Endothelial cell of umbilical vein (primary cell): Measurements from ENCODE around the gene ATG5. TPM values are rescaled to one million over a fixed set of nuclear protein-coding genes. Genes with fewer than 3 reads are reported as not detected.

Experiments
- BruUV-seq: library from RNA; stranded (reverse); fragments of 400-500 nt; replicated peaks from 2 replicates; lab custom pipeline; 2021; lab: Mats Ljungman, UMichigan
- CTCF ChIA-PET: fragments of 300-600, 350-600 bp; sonication (Branson Sonifier 250); formaldehyde crosslinking; loops from one replicate; lab custom pipeline; 2021; ENCODE audit warnings: antibody characterized with exemption, inconsistent platforms; lab: Charles Lee
- POLR2A ChIA-PET: fragments of 300-600, 350-600 bp; sonication (Branson Sonifier 250); formaldehyde crosslinking; loops from one replicate; lab custom pipeline; 2021; ENCODE audit warnings: antibody characterized with exemption, inconsistent platforms; lab: Charles Lee
- DNase-seq: peaks from one replicate; pipeline ENCODE4 v3.0.0-alpha.2; 2011; ENCODE audit warnings: low read depth, low spot score
- FAIRE-seq: peaks from 2 replicates; lab custom pipeline; 2011; peaks lifted over from hg19 to GRCh38; lab: Jason Lieb, UNC
- H2AFZ ChIP-seq: 2 replicates; pipeline ENCODE4 v1.6.0; 2012; ENCODE audit warnings: low read depth, low read length, control low read depth, inconsistent platforms
- H3K27ac ChIP-seq: 2 replicates; pipeline ENCODE4 v1.5.1; 2011; ENCODE audit warnings: low read depth, mild to moderate bottlenecking, control low read depth, low read length, moderate library complexity; ENCODE audit not compliant: insufficient read depth
- H3K27me3 ChIP-seq, 2 experiments: 2 replicates each; pipeline versions ENCODE4 v1.6.0 to v1.6.1; 2011; ENCODE audit warnings: low read length in 2 of 2, mixed read lengths in 1 of 2; ENCODE audit not compliant: control insufficient read depth in 2 of 2, insufficient read depth in 2 of 2
- H3K36me3 ChIP-seq, 2 experiments: 2 replicates in 1 of 2; 3 replicates in 1 of 2; pipeline ENCODE4 v1.5.1; 2011; ENCODE audit warnings: low read length in 2 of 2, mild to moderate bottlenecking in 1 of 2, moderate library complexity in 1 of 2; ENCODE audit not compliant: control insufficient read depth in 2 of 2, insufficient read depth in 2 of 2; ENCODE audit errors: extremely low read depth in 1 of 2
- H3K4me1 ChIP-seq: 3 replicates; pipeline ENCODE4 v1.5.1; 2011; ENCODE audit warnings: mild to moderate bottlenecking, low read length; ENCODE audit not compliant: control insufficient read depth, insufficient read depth; ENCODE audit errors: extremely low read depth
- H3K4me2 ChIP-seq: 2 replicates; pipeline ENCODE4 v1.6.1; 2011; ENCODE audit warnings: low read length, control low read depth, mixed read lengths; ENCODE audit not compliant: insufficient read depth
- H3K4me3 ChIP-seq, 3 experiments: fragments of 200-600 bp in 1 of 3; sonication (generic), shearing (Covaris generic) in 1 of 3; replicated peaks in 1 of 3; 2 replicates each; pipeline ENCODE4 v1.5.1; 2011 to 2016; ENCODE audit warnings: control low read depth in 3 of 3, low read length in 3 of 3, mild to moderate bottlenecking in 2 of 3, inconsistent platforms in 1 of 3, low read depth in 1 of 3, moderate library complexity in 1 of 3; ENCODE audit not compliant: insufficient read depth in 1 of 3
- H3K79me2 ChIP-seq: 2 replicates; pipeline ENCODE4 v1.6.0; 2012; ENCODE audit warnings: low read length, inconsistent platforms; ENCODE audit not compliant: control insufficient read depth, insufficient read depth
- H3K9ac ChIP-seq: replicated peaks from 2 replicates; pipeline ENCODE3; 2011; ENCODE audit warnings: low read length, control low read depth; ENCODE audit not compliant: insufficient read depth; ENCODE audit errors: extremely low read depth
- H3K9me1 ChIP-seq: replicated peaks from 3 replicates; pipeline ENCODE4 v1.6.0; 2011; ENCODE audit warnings: mild to moderate bottlenecking, low read length; ENCODE audit not compliant: control insufficient read depth, insufficient read depth; ENCODE audit errors: extremely low read depth
- H3K9me3 ChIP-seq: replicated peaks from 2 replicates; pipeline ENCODE4 v1.5.1; 2012; ENCODE audit warnings: low read length, inconsistent platforms; ENCODE audit not compliant: control insufficient read depth, insufficient read depth
- H4K20me1 ChIP-seq: replicated peaks from 2 replicates; pipeline ENCODE3; 2011; ENCODE audit warnings: mild to moderate bottlenecking, low read length; ENCODE audit not compliant: control insufficient read depth, insufficient read depth; ENCODE audit errors: extremely low read depth
- EZH2 ChIP-seq: IDR thresholded peaks from 2 replicates; pipeline ENCODE4 v1.6.1; 2012; ENCODE audit warnings: borderline replicate concordance, low read depth, mild to moderate bottlenecking, moderate library complexity, low read length, inconsistent platforms; ENCODE audit not compliant: severe bottlenecking
- FOS ChIP-seq: IDR thresholded peaks from 2 replicates; pipeline ENCODE4 v1.6.1; 2011; ENCODE audit warnings: mild to moderate bottlenecking, low read length, moderate library complexity, borderline replicate concordance; ENCODE audit not compliant: insufficient read depth
- GATA2 ChIP-seq: IDR thresholded peaks from 2 replicates; pipeline ENCODE4 v1.7.0; 2011; ENCODE audit warnings: low read depth, mild to moderate bottlenecking, moderate library complexity, mixed read lengths, low read length; ENCODE audit not compliant: insufficient read length, insufficient read depth
- JUN ChIP-seq: IDR thresholded peaks from 2 replicates; pipeline ENCODE4 v1.6.1; 2011; ENCODE audit warnings: borderline replicate concordance, low read depth; ENCODE audit not compliant: insufficient read length, insufficient read depth
- MYC ChIP-seq: IDR thresholded peaks from one replicate; pipeline ENCODE4 v1.6.1; 2011; ENCODE audit warnings: mild to moderate bottlenecking, low read depth, low read length
- POLR2A ChIP-seq: IDR thresholded peaks from 2 replicates; pipeline ENCODE4 v1.6.1; 2012; ENCODE audit warnings: low read depth, mild to moderate bottlenecking, control low read depth, low read length
- POLR2AphosphoS5 ChIP-seq: IDR thresholded peaks from 2 replicates; pipeline ENCODE4 v1.6.1; 2012; ENCODE audit warnings: low read depth, mild to moderate bottlenecking, control low read depth, low read length, moderate library complexity; ENCODE audit not compliant: insufficient read depth
- dilution Hi-C: fragments of 300-500 bp; cut with MboI; formaldehyde crosslinking; loops from one replicate; pipeline ENCODE4 v1.15.0; 2019; ENCODE audit warnings: low sequenced_read_pairs; ENCODE audit not compliant: extremely low pct_ligation_motif_present
- intact Hi-C: fragments of 100-400 bp; cut with micrococcal nuclease; formaldehyde crosslinking; loops from one replicate; pipeline ENCODE4 v1.10.0; 2022
- polyA plus RNA-seq, 4 experiments: library from polyadenylated mRNA; depleted of rRNA in 3 of 4; stranded (reverse) in 3 of 4; unstranded in 1 of 4; fragments of >200 nt; gene quantifications; 2 replicates each; pipeline versions ENCODE4 v1.2.1 to v1.2.3, GENCODE V29; 2011 to 2012; ENCODE audit warnings: missing spikeins in 1 of 4
- total RNA-seq: library from RNA; stranded (reverse); gene quantifications from 2 replicates; pipeline ENCODE4 v1.2.3, GENCODE V29; 2021
- TF ChIP-seq, protein P1 (sequence below), 2 donors: IDR thresholded peaks; 1 replicate in 1 of 2; 2 replicates in 1 of 2; pipeline ENCODE4 v1.5.1; 2011; ENCODE audit warnings: low read length in 2 of 2, mild to moderate bottlenecking in 2 of 2, moderate library complexity in 2 of 2, control low read depth in 1 of 2, inconsistent platforms in 1 of 2, low read depth in 1 of 2; ENCODE audit not compliant: insufficient read depth in 1 of 2; ENCODE audit errors: extremely low read depth in 1 of 2
- TF ChIP-seq, protein P2 (sequence below): IDR thresholded peaks from 2 replicates; pipeline ENCODE4 v1.6.1; 2011; ENCODE audit not compliant: insufficient read depth, insufficient read length

The ATG5 gene
- total and polyA plus RNA-seq, 2 donors (not counting 3 experiments of a cell fraction or from before 2014, with no cell fraction given) = 14.1 to 32.8 TPM

DNA sequence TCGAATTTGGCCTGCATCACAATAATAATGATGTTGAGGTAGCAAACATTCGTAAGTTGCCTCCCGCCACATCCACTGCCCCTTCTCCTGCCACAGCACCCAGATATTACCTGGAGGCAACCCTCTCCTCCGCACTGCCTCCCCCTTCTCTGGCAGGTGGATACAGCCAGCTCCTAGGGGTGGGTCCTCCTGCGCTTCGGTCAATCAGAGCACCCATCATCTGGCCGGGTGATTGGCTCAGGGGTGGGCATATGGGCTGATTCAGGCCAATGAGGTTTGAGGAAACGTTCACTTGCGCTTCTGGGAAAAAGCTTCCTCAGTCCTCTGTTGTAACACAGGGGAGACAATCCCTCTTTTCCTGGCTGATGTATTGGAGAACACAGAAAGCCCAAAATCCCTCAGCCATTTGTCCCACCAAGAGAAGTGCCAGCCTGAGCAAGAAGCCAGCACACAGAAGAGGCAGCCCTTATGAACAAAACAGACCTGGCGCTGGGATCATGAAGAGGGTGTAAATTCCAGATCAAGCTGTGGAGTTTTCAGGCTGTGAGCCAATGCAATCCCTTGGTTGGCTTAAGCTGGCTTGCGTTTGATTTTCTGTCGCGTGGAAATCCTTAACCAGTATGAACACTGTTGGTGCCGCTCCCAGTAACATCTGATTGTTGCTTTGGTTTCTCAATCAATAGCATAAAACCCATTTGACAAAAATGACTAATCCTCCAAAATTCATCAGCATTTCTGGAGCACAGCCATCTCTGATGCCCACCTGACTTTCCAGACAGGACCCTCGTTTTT, 157.3 kb downstream of the ATG5 start:
- no peak for FAIRE-seq
- H2AFZ ChIP-seq = no peak overlapping the region
- POLR2A ChIA-PET = no interaction called here
- intact Hi-C loops = no loop called here
- dilution Hi-C loops = no loop called here
- TF ChIP-seq, protein P1, sequence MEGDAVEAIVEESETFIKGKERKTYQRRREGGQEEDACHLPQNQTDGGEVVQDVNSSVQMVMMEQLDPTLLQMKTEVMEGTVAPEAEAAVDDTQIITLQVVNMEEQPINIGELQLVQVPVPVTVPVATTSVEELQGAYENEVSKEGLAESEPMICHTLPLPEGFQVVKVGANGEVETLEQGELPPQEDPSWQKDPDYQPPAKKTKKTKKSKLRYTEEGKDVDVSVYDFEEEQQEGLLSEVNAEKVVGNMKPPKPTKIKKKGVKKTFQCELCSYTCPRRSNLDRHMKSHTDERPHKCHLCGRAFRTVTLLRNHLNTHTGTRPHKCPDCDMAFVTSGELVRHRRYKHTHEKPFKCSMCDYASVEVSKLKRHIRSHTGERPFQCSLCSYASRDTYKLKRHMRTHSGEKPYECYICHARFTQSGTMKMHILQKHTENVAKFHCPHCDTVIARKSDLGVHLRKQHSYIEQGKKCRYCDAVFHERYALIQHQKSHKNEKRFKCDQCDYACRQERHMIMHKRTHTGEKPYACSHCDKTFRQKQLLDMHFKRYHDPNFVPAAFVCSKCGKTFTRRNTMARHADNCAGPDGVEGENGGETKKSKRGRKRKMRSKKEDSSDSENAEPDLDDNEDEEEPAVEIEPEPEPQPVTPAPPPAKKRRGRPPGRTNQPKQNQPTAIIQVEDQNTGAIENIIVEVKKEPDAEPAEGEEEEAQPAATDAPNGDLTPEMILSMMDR (IDR thresholded peaks at IDR 0.05; ENCODE audit: extremely low read depth in 1 of 2, insufficient read depth in 1 of 2, low read depth in 1 of 2, low read length in 2 of 2) = no peak
- no peak for TF ChIP-seq FOS
- TF ChIP-seq, protein P2, sequence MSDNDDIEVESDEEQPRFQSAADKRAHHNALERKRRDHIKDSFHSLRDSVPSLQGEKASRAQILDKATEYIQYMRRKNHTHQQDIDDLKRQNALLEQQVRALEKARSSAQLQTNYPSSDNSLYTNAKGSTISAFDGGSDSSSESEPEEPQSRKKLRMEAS = no peak
- TF ChIP-seq EZH2 = no peak
- no peak for TF ChIP-seq JUN
- no peak for TF ChIP-seq POLR2AphosphoS5
- TF ChIP-seq POLR2A = no peak
- no peak for TF ChIP-seq MYC
- TF ChIP-seq GATA2 = no peak
- H3K27me3 ChIP-seq = no peaks in the 10 kb centered on the region
- no peak overlapping the region for H3K4me2 ChIP-seq
- H3K4me1 ChIP-seq = no peaks in the 10 kb centered on the region
- H3K4me3 ChIP-seq = no peak overlapping the region
- no peaks in the 10 kb centered on the region for H3K79me2 ChIP-seq
- CTCF ChIA-PET = interaction anchor here (0.7 to 1.2 kb wide), 3 partner anchors 10 to 737 kb away, joined by 3 to 4 read pairs (median 3); no protein-coding TSS in a partner anchor
- DNase-seq = no peak
- H4K20me1 ChIP-seq = no peaks in the 10 kb centered on the region
- no peak overlapping the region for H3K27ac ChIP-seq
- no peak overlapping the region for H3K9ac ChIP-seq
- H3K9me1 ChIP-seq = no peaks in the 10 kb centered on the region
- H3K9me3 ChIP-seq = no peaks in the 10 kb centered on the region
- no peaks in the 10 kb centered on the region for H3K36me3 ChIP-seq
- no TSS peak for BruUV-seq
